Measurements from ENCODE around the gene JPT1.
"Not testable (repeated sequence)": the region's sequence is repeated elsewhere in the genome, so short reads cannot be mapped to it uniquely, and the experiment has no call there.

DNA sequence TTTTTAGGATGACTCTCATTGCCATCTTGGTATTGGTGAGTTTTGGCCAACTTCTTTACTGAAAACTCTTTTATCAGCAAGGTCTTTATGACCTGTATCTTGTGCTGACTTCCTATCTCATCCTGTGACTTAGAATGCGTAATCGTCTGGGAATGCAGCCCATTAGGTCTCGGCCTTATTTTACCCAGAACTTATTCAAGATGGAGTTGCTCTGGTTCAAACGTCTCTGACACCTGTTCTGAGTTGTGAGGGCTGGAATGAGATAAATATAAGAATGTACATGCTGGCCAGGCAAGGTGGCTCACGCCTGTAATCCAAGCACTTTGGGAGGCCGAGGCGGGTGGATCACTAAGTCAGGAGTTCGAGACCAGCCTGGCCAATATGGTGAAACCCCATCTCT lies 4.2 kb upstream of the JPT1 start:
- not testable (repeated sequence) for TF ChIP-seq POLR2A (IDR thresholded peaks at IDR 0.05)
- TF ChIP-seq, protein P1, sequence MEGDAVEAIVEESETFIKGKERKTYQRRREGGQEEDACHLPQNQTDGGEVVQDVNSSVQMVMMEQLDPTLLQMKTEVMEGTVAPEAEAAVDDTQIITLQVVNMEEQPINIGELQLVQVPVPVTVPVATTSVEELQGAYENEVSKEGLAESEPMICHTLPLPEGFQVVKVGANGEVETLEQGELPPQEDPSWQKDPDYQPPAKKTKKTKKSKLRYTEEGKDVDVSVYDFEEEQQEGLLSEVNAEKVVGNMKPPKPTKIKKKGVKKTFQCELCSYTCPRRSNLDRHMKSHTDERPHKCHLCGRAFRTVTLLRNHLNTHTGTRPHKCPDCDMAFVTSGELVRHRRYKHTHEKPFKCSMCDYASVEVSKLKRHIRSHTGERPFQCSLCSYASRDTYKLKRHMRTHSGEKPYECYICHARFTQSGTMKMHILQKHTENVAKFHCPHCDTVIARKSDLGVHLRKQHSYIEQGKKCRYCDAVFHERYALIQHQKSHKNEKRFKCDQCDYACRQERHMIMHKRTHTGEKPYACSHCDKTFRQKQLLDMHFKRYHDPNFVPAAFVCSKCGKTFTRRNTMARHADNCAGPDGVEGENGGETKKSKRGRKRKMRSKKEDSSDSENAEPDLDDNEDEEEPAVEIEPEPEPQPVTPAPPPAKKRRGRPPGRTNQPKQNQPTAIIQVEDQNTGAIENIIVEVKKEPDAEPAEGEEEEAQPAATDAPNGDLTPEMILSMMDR (IDR thresholded peaks at IDR 0.05), result not testable (repeated sequence)
